ENCODE measurements around the gene CHPT1.

DNA sequence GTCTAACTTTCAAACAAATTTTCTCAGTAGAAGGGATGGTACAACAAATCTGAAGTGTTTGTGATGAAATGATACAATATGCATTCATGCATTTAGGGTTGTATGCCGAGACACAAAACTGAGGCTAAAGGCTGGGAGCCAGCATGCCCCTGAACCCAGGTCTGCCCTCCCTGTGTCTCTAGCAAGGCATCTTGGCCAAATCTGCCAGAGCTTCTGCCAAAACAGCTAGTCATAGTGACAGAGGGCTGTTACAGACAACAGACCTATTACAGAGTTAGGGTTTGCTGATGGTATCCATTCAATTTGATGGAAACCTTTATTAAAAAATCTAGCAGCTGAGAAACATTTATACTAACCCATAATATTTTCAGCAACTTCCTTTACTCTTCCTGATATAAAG is 11.3 kb upstream of the CHPT1 start:
- TF ChIP-seq, protein P1, sequence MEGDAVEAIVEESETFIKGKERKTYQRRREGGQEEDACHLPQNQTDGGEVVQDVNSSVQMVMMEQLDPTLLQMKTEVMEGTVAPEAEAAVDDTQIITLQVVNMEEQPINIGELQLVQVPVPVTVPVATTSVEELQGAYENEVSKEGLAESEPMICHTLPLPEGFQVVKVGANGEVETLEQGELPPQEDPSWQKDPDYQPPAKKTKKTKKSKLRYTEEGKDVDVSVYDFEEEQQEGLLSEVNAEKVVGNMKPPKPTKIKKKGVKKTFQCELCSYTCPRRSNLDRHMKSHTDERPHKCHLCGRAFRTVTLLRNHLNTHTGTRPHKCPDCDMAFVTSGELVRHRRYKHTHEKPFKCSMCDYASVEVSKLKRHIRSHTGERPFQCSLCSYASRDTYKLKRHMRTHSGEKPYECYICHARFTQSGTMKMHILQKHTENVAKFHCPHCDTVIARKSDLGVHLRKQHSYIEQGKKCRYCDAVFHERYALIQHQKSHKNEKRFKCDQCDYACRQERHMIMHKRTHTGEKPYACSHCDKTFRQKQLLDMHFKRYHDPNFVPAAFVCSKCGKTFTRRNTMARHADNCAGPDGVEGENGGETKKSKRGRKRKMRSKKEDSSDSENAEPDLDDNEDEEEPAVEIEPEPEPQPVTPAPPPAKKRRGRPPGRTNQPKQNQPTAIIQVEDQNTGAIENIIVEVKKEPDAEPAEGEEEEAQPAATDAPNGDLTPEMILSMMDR (IDR thresholded peaks at IDR 0.05 in 4 of 5, conservative IDR thresholded peaks at IDR 0.05 in 1 of 5), result no peak
- TF ChIP-seq POLR2A (IDR thresholded peaks at IDR 0.05), result peak in 1 of 2 donors; percentile 12

Measured in gastrocnemius medialis (tissue), 4 donors.